Endometrium (tissue), 2 donors: Measurements from ENCODE around the gene PRM3.

Experiments
- FAIRE-seq: peaks from 2 replicates; lab custom pipeline; 2012; peaks lifted over from hg19 to GRCh38; lab: Jason Lieb, UNC
- donor health status: control.
- donor health status: control.

PRM3 gene

GRCh38 chr16:11272921-11273720 lies at the start of gene PRM3:
Gene PRM3 (minus strand): TSS chr16:11273629. CDS start chr16:11273595, 34 bp downstream.
- no peak for FAIRE-seq

- no peak for FAIRE-seq
Observed at GRCh38 chr16:11322823-11323222, 49.4 kb upstream of the PRM3 start.

- FAIRE-seq, result no peak
Observed at GRCh38 chr16:11321662-11322061, 48.2 kb upstream of the PRM3 start.

- no peak for FAIRE-seq
Observed at GRCh38 chr16:11320170-11320569, 46.7 kb upstream of the PRM3 start.

- no peak for FAIRE-seq
Observed at GRCh38 chr16:11319529-11320146, 46.2 kb upstream of the PRM3 start.

- no peak for FAIRE-seq
Observed at GRCh38 chr16:11318817-11319216, 45.4 kb upstream of the PRM3 start.

- no peak for FAIRE-seq
Observed at GRCh38 chr16:11316331-11317015, 43.0 kb upstream of the PRM3 start.

- FAIRE-seq, result peak; percentile 70
Observed at GRCh38 chr16:11315510-11315909, 42.1 kb upstream of the PRM3 start.

- no peak for FAIRE-seq
Observed at GRCh38 chr16:11314309-11314894, 41.0 kb upstream of the PRM3 start.

- no peak for FAIRE-seq
Observed at GRCh38 chr16:11313493-11314308, 40.3 kb upstream of the PRM3 start.

GRCh38 chr16:11312718-11313492 lies 39.5 kb upstream of the PRM3 start:
- FAIRE-seq, result no peak

GRCh38 chr16:11310997-11311561 lies 37.6 kb upstream of the PRM3 start:
- no peak for FAIRE-seq

GRCh38 chr16:11310634-11310977 lies 37.2 kb upstream of the PRM3 start:
- FAIRE-seq, result no peak

GRCh38 chr16:11309895-11310633 lies 36.6 kb upstream of the PRM3 start:
- FAIRE-seq, result no peak

- FAIRE-seq, result no peak
Observed at GRCh38 chr16:11308493-11309283, 35.3 kb upstream of the PRM3 start.

GRCh38 chr16:11307639-11308492 lies 34.4 kb upstream of the PRM3 start:
- no peak for FAIRE-seq

- no peak for FAIRE-seq
Observed at GRCh38 chr16:11306997-11307638, 33.7 kb upstream of the PRM3 start.

- FAIRE-seq, result no peak
Observed at GRCh38 chr16:11306381-11306780, 33.0 kb upstream of the PRM3 start.
